Stimulated activated CD8-positive, alpha-beta memory T cell treated with anti-CD3 and anti-CD28 coated beads, Interleukin-4, amount 100 ng/mL, for 1 hour (primary cell): ENCODE data around the gene LEP.
"Not testable (repeated sequence)": the region's sequence is repeated elsewhere in the genome, so short reads cannot be mapped to it uniquely, and the experiment has no call there.

Experiments
- DNase-seq, 2 donors: peaks; one replicate each; pipeline ENCODE4 v3.0.0-alpha.2; 2020; ENCODE audit warnings: low read depth in 2 of 2, low spot score in 1 of 2

The LEP gene

GRCh38 chr7:128271471-128271941, 30.4 kb downstream of the LEP start:
- DNase-seq: no peak

- no peak for DNase-seq
Measured at GRCh38 chr7:128271942-128272481, 30.9 kb downstream of the LEP start.

- DNase-seq: no peak
Measured at GRCh38 chr7:128274246-128274883, 33.3 kb downstream of the LEP start.

- no peak for DNase-seq
Measured at GRCh38 chr7:128274884-128275603, 34.0 kb downstream of the LEP start.

GRCh38 chr7:128275681-128276080, 34.6 kb downstream of the LEP start:
- DNase-seq: no peak

- no peak for DNase-seq
Measured at GRCh38 chr7:128278366-128278765, 37.3 kb downstream of the LEP start.

- no peak for DNase-seq
Measured at GRCh38 chr7:128279124-128279713, 38.1 kb downstream of the LEP start.

GRCh38 chr7:128280451-128280850, 39.4 kb downstream of the LEP start:
- not testable (repeated sequence) for DNase-seq

GRCh38 chr7:128281605-128282380, 40.7 kb downstream of the LEP start:
- no peak for DNase-seq

GRCh38 chr7:128284102-128284501, 43.0 kb downstream of the LEP start:
- no peak for DNase-seq

GRCh38 chr7:128287556-128287955, 46.5 kb downstream of the LEP start:
- no peak for DNase-seq

- DNase-seq: not testable (repeated sequence)
Measured at GRCh38 chr7:128298004-128298403, 56.9 kb downstream of the LEP start.

- DNase-seq: no peak
Measured at GRCh38 chr7:128299109-128299607, 58.1 kb downstream of the LEP start.

GRCh38 chr7:128302139-128302538, 61.1 kb downstream of the LEP start:
- no peak for DNase-seq

GRCh38 chr7:128303133-128303532, 62.1 kb downstream of the LEP start:
- DNase-seq: no peak

- no peak for DNase-seq
Measured at GRCh38 chr7:128303643-128304042, 62.6 kb downstream of the LEP start.

GRCh38 chr7:128304212-128304611, 63.1 kb downstream of the LEP start:
- DNase-seq: no peak

- DNase-seq: no peak
Measured at GRCh38 chr7:128307061-128307460, 66.0 kb downstream of the LEP start.
